GM21515 (cell line): Measurements from ENCODE around the gene PXMP2.

Experiments
- ATAC-seq: cut with Tn5 transposase; IDR thresholded peaks from one replicate; pipeline ENCODE4 v1.9.1; 2021; ENCODE audit not compliant: unreplicated experiment

PXMP2 gene

DNA sequence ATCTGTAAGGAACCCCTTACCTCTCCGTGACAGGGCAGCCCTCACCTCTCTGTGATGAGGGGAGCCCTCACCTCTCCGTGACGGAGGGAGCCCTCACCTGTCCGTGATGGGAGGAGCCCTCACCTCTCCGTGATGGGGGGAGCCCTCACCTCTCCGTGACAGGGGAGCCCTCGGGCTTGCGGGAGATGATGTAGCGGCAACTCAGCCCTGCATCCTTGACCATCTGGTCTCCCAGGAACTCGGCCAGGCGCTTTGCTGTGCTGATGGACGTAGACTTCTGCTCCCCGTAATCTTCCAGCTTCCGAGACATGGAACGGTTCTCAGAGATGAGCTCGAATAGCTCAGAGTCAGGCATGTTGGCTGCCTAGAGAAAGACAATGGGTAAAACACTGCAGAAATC, 28.2 kb upstream of the PXMP2 start:
- no peak for ATAC-seq

DNA sequence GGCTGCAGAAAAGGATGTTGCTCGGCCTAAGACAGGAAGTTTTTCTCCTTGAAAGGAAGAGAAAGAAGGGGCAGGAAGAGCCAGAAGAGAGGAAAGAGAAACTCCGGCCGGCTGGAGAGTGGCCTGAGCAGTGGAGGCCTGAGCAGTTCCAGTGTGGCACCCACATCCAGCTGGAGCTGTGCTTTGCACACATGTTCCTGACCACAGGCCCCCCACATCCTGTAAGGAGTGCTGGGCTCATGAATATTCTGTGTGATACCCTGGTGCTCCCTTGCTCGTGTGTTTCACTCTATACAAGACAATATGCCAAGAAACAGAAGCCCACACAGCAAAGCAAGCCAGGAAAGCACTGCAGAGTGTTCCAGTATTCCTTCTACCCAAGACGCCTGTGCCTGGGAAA, 27.3 kb upstream of the PXMP2 start:
- ATAC-seq: no peak

DNA sequence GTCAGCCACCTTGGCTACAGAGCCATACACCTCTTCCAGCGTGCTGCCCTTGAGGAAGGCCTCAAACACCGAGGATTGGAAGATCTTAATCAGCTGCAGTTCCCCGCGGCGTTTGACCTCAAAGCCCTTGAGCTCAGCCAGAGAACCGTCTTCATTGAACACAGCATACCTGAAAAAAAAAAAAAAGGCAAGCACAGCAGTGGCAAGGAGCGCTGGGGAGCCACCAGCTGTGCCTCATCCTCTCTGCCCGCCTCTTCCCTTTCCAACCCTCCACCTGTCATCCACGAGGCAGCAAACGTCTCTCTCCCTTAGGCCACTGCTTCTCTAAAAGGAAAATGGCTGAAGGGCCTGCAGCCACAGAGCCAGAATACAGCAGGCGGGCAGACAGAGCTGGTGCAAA, 26.4 kb upstream of the PXMP2 start:
- no peak for ATAC-seq

DNA sequence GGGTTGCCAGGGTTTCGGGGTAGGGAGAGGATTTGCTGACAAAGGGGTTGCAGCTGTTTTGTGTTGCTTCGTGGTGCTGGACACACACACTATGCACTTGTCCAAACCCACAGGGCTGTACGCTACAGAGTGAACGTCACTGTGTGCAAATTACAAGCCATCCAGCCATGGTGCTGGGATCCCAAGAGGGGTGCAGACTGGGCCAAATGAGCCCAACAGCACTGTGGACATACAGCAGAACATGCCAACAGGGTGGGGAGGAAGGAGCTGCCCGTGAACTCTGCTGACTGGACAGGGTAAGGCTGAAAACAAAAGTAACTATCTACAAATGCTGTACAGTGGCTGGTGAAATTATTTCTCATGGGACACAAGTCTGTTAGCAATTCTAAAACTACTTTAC, 25.4 kb upstream of the PXMP2 start:
- ATAC-seq: no peak

DNA sequence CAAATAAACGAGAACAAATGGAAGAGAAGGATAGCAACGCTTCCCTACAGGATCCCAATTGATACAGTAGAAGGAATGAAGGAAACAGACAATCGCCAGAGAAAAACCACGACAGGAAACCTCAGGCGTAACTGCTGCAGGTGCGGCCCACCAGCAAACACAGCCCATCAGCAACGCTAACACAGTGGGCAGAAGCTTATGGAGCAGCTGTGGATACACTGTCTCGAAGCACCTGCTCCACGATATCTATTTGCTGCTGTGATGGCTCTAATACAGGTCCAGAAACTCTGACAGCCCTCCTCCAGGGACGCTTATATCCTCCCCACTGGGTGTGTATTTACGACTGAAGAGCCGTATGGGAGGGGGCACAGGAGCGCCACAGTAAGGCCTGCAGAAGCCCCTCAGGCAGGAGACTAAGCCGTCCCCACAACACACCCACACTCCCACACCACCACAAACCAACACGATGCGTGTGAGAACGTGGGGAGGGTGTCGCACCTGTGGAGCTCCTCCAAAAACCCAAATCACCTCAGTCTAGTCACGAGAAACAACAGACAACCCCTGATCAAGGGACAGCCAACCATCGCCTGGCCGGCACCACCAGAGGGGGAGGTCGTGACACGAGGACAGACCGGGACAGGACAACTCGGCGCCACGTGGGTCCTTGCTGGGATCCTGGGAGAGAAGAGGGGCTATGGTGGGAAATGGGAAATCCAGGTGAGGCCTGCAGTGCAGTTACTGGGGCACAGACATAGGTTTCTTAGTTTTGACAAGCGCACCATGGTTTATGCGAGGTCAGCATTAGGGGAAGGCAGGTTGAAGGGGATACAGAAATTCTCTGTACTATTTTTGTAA, 24.3 kb upstream of the PXMP2 start:
- no peak for ATAC-seq

DNA sequence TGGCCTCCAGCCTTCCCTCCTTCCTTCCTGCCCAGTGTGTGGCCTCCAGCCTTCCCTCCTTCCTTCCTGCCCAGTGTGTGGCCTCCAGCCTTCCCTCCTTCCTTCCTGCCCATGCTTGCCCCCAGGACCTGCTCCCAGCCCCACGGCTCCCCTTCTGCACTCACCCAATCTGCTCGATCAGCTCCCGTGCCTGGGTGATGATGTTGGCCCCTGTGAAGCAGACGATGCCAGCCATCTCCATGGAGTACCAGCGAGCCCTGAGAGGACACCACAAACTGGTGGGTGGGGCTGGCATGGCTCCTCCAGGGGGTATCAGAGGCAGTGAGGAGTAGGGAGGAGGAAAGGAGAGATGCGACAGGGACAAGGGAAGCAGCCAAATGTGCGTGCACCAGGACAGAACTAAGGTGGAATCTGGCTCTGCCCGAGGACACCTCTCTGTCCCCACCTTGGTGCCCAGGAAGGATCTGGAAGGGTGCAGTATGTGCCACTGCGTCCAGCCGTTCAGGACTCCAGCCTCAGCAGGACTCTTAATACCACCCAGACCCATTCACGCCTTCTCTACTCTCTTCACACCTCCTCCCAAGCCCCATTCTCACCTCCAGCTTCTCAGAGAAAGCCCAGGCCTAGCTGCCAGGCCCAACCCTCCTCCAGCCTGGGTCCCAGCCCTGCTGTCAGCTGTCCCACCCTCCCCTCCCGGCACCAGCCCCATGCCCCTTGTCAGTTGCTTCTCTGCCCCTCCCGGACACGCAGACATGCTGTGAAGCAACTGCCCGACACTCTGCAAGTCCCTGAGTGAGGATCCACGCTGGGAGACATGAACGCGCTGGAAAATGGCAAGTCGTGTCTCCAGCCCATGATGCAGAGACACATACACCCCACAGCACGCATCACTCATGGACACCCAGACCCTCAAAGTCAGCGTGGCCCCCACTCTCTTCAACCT, 22.9 kb upstream of the PXMP2 start:
- no peak for ATAC-seq

DNA sequence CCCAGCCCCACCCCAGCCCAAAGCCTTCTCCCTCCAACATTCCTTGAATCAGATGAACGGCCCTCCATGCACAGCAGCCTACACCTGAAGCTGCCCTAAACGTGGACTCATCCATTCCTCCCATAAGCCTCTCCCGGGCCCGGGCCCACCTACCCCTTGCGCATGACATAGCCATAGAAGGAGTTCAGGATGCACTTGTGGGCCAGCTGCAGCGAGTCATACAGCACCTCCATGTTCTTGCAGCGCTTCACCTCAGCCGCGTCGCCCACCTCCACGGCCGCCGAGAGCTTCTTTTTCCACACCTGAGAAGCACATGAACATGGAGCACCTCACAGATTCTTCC, 22.3 kb upstream of the PXMP2 start:
- ATAC-seq: no peak

DNA sequence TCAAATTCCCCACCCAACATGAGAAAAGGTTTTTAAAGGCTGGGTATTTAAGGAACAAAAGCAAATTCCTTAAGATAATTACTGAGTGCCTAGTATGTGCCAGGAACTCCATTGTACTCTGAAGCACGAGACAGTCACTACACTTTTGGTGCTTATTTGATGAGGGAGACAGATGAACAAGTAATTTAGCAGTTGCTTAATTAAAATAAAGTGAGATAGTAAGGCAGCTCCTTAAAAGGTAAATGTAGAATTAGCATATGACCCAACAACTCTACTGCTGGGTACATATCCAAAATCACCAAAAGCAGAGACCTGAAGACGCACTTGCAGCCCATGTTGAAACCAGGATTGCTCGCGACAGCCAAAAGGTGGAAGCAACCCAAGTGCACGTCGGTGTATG, 21.6 kb upstream of the PXMP2 start:
- no peak for ATAC-seq

DNA sequence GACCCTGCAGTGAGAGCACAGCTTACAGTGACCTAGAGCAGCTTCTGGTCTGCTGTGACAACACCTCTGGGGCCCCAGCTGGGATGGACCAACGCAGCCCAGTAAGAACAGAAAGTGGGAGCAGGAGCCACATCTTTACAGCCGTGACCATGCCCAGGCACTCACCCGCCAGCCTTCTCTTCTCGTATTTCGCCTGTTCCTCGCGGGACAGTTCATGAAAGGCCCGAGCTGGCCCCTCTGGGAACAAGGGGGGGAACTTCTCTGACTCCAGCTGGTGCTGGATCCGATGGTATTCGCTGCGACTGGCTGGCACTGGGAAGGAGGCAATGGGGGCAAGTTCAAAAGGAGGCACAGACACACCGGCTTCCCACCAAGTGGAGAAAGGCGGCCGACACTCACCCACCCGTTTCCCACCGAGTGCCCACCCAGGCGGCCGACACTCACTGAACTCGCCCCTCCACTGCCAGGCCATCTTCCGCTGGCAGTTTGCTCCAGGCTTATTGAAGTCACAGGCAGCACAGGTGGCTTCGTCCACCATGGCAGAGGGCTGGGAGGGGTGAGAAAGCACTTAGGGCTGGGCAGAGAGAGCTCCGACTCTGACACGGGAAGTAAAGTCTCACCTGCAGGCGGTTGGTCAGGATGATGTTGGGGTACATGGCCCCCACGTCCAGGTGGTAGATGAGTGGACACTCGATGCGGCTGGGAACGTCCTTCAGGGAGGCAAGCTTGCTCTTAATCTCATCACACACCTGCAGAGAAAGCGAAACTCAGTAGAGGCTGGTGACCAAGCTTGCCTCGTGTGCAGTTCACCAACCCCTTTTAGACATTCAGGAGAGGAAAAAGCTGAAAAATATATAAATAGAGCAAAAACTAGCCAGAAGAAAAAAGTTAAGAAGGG, 18.9 kb upstream of the PXMP2 start:
- no peak for ATAC-seq

DNA sequence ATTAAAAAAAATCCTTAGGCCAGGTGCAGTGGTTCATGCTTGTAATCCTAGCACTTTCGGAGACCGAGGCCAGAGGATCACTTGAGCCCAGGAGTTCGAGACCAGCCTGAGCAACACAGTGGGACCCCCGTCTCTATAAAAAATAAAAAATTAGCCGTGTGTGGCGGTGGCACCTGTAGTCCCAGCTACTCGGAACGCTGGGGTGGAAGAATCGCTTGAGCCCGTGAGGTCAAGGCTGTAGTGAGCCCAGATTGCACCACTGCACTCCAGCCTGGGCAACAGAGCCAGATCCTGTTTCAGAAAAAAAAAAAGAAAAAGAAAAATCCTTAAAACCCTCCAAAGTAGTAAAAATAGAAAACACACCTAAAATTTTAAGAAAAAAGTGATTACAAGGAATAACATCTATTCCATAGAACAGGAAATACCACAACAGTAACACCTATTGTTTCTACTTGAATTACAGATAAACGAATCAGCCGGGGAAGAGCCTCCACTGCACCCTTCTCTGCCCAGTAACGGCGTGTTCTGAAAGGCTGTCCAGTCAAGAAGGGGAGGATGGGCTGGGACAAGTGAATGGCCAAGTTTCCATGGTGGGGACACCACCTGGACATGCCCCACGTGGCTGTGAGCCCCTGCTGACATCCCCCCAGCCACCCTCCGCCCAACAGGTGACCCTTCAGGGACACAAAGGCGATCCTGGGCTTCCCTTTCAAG, 18.1 kb upstream of the PXMP2 start:
- ATAC-seq: no peak

DNA sequence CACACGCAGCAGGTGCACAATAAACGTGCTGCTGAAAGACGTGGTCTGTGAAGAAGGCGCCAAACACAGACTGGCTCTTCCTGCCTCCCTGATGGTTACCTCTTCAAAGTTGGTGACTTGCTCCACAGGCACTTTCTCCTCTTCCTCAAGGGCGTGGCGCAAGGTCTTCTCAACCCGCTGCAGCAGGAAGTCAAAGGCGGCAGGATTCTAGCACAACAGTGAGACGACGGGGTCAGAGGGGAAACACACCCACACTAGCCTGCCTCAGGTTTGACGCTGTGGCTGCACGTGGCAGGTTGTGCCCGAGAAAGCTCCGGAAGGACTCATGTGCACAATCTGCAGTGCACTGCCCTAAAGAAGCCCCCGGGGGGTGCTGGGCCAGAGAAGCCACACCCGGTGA, 15.3 kb upstream of the PXMP2 start:
- no peak for ATAC-seq

DNA sequence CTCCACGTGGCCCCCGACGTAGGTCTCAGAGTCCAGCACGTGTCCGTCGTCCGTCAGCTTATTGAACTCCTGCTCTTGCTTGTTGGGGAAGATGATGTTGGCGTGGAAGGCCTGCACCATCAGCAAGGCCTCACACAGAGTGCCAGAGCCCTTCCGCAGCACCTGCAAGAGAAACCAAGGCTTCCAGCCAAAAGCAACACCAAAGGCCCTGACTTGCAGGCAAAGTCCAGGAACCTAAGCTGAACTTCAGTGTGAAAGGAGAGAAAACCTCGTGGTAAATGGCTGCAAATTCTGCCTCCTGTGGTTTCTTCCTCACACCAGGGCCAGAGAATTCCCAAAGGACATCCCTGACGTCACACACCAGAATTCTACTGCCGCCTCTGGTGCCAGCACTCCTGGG, 14.7 kb upstream of the PXMP2 start:
- no peak for ATAC-seq

DNA sequence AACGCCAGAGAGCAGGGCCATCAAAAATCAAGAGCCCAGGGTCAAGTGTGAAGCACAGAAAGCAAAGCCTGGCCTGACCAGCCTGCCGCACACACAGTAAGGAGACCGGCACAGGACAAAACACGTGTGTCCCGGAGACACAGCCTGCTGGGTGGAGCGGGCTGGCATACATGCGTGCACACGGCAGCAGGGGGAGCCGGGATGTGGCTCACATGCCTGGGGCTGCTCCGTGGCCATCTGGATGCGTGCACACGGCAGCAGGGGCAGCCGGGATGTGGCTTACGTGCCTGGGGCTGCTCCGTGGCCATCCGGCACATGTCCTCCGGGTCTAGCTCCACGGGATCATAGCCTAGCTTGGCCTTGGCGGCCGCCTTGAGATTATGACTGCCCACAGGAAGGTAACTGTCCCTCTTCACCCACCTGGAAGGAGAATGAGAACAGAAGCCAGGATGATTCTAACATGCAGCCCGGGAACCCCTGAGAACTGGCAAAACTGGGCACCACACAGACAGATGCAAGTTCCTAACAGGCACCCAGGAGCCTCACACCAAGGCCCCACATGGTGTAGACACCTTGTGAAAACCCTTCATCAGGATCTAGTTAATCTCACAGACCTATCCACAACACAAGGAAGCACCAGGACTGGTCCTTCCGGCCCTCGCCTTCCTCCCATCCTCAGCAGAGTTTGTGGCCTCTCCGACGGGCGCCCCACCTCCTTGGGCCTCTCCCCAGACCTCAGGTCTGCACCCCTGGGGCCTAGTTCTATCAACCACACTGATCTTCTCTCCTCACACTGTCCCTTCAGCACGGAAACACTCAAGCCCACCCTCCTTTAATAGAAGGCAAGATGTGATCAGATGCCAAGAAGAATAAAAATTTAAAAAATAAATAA, 13.9 kb upstream of the PXMP2 start:
- no peak for ATAC-seq

DNA sequence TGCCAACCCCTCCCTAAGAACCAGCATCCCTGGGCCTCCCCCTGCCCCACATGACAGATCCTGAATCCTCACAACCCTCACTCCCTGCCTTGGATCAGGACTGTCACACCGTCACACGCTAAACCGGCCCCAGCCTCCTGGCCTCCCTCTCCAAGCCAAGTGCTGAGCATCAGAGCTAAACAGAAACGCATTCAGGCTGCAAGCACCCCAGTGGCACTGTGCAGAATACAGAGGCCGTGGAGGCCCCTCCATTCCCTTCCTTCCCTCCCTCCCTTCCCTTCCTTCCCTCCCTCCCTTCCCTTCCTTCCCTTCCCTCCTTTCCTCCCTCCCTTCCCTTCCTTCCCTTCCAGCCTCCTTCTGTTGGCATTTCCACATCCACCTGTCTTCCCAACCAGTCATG, 12.8 kb upstream of the PXMP2 start:
- ATAC-seq: no peak

DNA sequence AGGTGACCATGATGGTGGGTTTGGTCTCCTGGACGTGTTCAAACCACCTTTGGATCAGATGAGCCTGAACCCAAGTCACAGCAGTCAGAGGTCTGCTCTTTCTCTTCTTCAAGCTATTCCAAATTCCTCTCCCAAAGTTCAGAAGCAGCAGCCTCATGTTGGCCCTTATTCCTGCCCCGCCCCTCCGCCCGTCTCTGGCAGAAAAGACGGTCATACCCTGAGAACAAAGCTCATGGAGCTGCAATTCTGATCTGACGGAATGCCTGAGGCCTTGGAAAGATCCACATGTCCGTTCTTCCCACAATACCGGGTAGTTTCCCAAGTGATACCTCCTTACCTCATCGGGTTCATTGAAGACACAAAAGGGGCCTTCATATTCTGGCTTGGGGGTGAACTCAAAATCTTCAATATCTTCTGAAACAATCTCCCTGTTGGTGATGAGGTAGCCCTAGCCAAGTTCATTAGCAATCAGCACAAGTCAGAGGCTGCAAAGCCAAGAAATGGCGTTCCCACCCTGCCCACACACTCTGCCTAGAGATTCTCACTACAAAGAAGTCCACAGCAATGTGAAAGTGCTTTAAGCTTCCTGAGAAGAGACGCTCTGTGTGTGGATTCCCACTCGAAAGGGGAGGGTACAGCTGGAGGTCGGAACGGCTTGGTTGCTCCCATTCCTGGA, 11.5 kb upstream of the PXMP2 start:
- no peak for ATAC-seq

DNA sequence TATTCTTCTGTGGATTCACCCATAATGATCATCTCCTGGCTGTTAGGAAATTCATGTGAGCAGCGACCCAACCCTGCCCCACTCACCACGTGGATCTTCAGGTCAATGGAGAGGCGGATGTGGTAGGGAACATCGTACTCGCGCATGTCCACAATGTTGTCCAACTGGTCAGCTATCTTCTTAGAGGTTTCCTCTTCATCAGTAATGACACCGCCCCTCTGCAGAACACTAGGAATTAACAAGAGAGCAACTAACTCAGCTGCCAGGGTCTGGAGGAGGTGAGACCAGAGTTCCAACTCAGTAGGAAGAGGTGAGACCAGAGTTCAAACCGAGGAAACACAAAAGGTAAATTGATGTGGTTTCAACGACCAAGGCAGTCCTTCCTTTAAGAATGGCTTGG, 9.9 kb upstream of the PXMP2 start:
- no peak for ATAC-seq

DNA sequence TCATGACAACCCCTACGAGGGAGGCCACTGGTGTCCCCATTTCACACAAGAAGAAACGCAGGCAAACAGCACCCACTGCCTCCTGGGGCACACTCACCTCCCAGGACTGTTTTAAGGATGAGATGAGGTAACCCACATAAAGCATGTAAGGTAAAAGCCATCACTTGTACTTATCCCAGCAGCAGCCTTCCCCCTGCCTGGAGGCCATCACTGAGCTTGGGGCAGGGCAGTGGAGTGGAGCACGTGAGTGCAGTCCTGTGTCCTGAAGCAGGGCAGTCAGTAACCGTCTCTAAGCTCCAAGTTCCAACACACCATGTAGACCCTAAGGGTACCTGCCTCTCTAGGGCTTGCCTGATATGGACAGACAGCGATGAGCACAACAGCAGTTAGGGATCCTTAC, 2.0 kb upstream of the PXMP2 start:
- ATAC-seq: no peak

DNA sequence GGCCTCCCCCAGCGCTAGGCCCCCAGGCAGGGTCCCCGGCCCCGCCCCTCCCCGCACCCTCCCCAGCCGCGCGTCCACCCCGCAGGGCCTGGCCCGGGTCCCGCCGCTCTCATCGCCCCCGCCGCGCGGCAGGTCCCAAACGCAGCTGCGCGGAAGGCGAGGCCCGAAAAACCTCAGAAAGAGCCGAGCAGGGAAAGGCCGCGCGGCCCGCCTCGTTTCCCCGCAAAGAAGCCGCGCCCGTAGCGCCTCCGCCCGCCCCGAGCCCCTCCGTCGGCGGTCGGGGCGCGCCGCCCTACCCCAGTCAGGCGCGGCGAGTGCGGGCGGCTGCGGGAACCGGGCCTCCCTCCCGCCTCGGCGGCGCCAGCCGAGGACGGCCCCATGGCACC, 569 bp upstream of the PXMP2 start:
- ATAC-seq: peak; percentile 20

DNA sequence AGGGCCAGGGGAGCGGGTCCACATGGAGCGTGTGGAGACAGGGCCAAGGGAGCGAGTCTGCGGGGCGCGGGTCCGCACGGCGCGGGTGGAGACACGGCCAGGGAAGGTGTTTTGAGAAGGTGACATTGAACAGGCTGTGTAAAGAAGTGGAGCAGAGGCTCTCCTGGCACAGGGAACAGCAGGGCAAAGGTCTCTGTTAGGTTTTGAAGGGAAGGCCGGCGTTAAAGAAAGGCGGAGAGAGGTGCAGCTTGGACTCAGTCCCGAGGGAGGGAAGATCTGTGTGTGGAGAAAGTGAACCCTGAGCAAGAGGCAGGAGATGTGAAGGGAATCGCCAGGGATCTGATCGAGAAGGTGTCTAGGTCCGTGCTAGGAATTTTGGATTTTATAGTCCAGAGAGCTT, 1.8 kb downstream of the PXMP2 start:
- no peak for ATAC-seq
